Upper lobe of left lung (tissue), 4 donors: ENCODE data around the gene AGBL1.

Experiments
- EP300 ChIP-seq, 4 donors: sonication (generic); formaldehyde crosslinking; IDR thresholded peaks; one replicate each; pipeline ENCODE4 v1.5.1; 2017; ENCODE audit warnings: antibody characterized with exemption in 4 of 4, control low read depth in 2 of 4
- POLR2A ChIP-seq, 4 donors: fragments of 450-650 bp; IDR thresholded peaks; one replicate each; pipeline ENCODE4 v1.5.1; 2016 to 2017; ENCODE audit warnings: antibody characterized with exemption in 4 of 4, mild to moderate bottlenecking in 2 of 4
- POLR2AphosphoS5 ChIP-seq, 2 donors: sonication (generic); formaldehyde crosslinking; IDR thresholded peaks; one replicate each; pipeline ENCODE4 v1.5.1; 2017; ENCODE audit warnings: antibody characterized with exemption in 2 of 2
- TF ChIP-seq, protein P1 (sequence below), 6 experiments: fragments of 450-650 bp in 4 of 6; fragments of 200-600 bp in 2 of 6; sonication (generic) in 2 of 6; IDR thresholded peaks; one replicate each; pipeline ENCODE4 v1.5.1; 2016 to 2019; ENCODE audit warnings: antibody characterized with exemption in 6 of 6

DNA sequence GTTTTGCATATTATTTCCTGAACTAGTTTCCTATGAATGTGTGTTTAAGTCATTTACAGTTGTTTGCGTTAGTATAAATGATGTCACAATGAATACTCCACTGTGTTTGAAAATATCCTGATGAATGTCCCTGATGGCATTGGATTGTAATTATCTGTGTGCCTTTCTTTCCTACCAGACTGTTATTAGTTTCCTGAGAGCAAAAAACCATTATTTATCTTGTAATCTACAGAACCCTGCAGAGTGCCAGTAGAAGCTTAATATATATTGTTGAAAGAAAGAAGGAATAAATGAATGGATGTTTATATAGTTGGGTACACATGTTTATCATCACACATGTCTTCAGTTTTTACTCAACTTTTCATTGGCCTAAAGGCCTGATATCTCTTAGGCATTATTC lies 312.6 kb downstream of the AGBL1 start:
- TF ChIP-seq, protein P1, sequence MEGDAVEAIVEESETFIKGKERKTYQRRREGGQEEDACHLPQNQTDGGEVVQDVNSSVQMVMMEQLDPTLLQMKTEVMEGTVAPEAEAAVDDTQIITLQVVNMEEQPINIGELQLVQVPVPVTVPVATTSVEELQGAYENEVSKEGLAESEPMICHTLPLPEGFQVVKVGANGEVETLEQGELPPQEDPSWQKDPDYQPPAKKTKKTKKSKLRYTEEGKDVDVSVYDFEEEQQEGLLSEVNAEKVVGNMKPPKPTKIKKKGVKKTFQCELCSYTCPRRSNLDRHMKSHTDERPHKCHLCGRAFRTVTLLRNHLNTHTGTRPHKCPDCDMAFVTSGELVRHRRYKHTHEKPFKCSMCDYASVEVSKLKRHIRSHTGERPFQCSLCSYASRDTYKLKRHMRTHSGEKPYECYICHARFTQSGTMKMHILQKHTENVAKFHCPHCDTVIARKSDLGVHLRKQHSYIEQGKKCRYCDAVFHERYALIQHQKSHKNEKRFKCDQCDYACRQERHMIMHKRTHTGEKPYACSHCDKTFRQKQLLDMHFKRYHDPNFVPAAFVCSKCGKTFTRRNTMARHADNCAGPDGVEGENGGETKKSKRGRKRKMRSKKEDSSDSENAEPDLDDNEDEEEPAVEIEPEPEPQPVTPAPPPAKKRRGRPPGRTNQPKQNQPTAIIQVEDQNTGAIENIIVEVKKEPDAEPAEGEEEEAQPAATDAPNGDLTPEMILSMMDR (IDR thresholded peaks at IDR 0.05), result no peak
- TF ChIP-seq POLR2A (IDR thresholded peaks at IDR 0.05), result no peak
- no peak for TF ChIP-seq POLR2AphosphoS5 (IDR thresholded peaks at IDR 0.05)
- no peak for TF ChIP-seq EP300 (IDR thresholded peaks at IDR 0.05)
